HG02981 (cell line): Measurements from ENCODE around the gene INSIG1.

Experiments
- ATAC-seq: cut with Tn5 transposase; IDR thresholded peaks from one replicate; pipeline ENCODE4 v1.9.1; 2021; ENCODE audit warnings: mild to moderate bottlenecking, moderate library complexity; ENCODE audit not compliant: unreplicated experiment

Gene INSIG1

DNA sequence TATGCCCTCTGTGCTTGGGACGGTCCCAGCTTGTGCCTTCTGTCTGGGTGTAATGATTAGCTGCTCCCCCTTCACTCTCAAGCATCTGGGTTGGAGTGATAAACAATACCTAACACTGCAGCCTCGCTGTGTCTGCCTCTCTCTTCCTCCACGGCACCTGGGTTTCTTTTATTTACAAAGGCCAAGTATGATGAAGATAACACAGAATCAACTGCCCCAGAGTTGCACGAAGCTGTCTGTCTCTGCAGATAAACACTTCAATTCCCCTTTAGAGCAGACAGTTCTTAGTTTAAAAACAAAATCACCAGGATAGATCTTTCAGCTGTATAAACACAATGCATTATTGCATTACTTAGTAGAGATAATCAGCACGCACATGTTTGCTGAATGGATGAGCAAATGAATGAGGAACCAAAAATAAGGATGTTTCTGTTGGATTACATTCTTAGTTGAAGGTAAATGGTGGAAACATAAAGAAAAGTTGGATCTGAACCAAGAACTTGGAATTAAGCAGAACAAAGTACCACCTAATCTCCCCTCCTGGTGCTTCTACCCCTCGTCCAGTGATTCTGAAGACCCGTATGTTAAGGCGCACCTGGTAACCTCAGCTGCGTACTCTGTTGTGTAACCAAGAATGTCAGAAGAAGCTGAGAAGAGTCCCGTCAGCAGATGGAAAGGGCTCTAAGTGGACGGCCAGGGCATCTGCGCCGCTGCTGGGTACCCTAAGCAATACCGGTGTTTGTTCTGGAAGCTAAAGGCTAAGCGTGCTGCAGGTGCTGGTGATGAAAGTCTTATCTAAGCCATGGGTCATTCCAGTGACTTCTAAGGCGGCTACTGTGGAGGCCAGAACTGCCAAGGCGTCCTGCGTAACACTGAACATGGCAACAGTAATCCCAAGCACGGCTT is 26.6 kb downstream of the INSIG1 start:
- ATAC-seq: no peak

DNA sequence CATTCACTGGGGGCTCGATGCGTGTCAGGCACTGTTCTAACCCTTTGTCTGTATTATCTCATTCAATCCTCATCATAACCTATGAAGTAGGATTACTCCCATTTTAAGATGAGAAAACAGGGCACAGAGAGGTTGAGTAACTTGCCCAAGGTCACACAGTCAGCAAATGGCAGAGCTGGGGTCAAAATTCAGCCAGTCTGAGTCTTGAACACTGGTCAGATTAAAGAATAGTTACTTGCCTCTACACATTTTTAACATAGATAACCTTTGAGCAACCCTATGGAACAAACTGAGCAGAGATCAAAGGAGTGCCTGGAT is 27.2 kb downstream of the INSIG1 start:
- ATAC-seq: no peak

DNA sequence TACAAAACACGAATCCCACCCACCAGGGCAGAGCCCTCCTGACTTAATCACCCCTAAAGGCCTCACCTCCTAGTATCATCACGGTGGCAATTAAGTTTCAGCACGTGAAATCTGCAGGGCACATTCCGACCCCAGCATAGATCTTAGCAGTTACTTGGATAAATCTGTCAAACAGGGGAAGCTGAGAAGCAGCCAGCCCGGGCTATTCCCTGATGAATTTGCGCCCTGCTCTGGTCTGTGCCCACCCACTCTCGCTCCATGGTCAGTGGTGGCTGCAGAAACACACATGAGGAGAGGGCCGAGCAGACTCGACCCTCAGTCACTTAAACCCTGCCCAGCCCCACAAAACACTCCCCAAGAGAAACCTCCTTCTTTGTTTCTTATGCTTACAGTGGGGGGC is 28.7 kb downstream of the INSIG1 start:
- no peak for ATAC-seq

DNA sequence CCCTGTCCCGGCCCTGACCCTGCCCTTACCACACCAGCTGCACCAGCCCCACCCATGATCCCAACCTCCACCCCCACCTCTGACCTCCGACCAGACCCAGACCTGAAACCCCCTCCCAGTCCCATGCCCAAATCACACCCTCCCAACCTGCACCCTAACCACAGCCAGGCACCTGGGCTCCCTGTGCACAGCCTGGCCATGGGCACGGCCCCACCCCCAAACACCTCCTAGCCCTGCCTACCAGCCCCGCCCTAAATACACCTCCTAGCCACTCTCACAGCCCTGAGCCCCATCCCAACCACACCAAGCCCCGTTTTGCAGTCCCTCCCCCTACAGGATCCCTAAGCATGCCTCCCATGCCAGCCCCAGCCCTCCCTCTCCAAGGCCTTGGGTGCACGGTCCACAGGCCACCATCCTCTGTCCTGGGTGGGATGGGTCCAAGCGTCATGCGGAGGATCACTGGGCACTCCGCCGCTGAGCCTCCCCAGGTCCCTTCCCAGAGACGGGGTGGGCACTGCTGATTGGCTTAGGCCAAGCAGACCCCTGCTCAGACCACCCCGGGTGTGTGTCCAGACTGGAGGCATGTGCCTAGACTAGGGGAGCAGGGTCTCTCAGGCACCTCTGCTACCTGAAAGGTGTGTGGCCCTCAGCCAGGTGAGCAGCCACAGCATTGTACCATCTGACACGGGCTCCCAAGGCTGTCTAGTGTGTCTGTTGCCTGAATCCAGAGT is 30.1 kb downstream of the INSIG1 start:
- no peak for ATAC-seq

DNA sequence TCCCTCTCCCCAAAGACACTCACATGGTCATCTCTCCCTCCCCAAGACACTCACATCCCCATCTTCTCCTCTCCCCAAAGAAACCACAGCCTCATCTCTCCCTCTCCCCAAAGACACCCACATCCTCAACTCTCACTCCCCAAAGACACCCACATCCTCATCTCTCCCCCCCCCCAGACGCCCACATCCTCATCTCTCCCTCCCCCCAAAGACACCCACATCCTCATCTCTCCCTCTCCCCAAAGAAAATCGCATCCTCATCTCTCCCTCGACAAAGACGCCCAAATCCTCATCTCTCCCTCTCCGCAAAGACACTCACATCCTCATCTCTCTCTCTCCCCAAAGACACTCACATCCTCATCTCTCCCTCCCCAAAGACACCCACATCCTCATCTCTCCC is 31.5 kb downstream of the INSIG1 start:
- no peak for ATAC-seq

DNA sequence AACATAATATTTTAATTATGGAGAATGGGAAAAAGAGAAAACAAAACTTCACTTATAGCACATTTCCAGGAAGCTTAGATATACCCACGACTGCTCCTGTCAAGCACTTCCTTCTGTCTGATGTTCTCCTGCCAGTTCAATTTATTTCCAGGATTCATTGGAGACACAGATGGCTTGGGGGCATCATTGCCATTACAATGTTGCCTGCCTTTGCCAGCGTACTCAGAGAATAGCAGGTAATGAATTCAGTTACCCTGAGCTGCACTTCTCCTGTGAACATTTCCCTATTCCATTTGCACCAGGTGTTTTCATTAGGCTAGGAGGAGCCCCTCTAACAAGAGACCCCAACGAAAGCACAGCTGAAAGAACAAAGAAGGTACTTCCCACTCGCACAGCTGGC is 33.7 kb downstream of the INSIG1 start:
- ATAC-seq: no peak

DNA sequence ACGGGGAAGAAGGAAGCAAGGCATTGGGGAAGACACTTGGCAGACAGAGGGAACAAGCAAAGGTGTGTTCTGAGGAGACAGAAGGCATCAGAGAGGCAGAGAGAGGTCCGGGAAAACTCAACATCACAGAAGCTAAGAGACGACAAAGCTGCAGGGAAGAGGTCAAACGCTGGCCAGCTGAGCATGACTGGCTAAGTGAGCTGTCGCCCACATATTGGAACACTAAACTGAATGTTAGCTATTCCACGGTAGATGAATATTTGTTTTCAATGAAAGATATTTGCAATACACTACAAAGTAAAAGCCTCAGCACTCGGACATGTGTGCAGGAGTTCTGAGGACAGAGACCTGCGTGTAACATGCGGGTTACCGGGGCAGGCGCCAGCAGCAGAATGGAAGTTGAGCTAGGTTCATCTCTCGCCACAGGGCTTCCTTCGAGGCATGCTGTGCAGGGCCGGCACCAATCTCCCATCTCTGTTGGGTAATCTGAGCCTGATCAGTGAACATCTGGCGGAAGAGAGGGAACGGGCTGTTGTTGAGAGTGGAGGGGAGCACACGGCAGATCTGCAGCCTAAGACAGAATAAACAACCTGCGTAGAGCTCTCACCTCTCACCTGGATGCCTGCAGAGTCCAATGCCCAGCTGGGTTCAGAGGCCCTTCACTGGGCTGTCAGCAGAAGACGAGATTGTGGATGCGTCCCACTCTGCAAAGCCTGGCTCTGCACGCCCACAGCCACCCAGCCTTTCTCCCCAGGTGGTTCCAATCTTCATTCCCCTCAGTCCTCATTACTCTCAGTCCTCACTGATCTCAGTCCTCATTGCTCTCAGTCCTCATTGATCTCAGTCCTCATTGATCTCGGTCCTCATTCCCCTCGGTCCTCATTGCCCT is 35.9 kb downstream of the INSIG1 start:
- no peak for ATAC-seq

DNA sequence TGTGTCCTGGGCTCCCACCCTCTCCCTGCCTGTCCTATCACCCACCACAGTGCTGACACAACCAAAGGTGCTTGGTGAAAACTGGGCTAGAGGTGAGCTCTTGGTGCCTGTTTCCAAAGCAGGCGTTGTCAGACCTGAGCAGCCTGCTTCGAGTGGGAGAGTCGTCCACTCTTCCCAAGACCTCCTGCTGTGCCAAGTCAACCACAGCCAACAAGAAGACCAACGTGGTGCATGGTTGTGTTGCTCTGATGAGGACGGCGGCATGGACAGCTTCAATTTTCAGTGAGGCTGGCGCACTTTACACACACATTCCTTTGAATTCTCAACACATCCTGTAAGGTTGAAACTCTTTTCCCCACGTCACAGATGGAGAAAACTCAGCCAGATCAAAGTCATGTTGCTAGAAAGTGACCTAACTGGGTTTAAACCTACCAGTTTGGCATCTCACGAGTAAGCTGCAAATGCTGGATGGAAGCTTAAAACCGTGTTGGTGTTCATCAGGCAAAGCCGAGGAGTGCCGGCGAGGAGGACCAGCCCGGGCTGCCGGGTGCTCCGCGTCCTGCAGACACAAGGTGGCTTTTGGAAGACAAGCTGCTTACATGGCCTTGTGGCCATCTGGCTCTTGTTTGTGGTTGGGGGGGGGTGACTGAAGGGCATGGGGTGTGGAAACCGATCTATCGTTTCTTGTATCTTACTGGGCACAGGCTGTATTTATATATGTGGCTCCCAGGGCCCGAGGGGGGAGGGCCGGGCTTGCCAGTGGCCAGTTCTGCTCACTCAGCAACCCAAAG is 39.3 kb downstream of the INSIG1 start:
- ATAC-seq: no peak

DNA sequence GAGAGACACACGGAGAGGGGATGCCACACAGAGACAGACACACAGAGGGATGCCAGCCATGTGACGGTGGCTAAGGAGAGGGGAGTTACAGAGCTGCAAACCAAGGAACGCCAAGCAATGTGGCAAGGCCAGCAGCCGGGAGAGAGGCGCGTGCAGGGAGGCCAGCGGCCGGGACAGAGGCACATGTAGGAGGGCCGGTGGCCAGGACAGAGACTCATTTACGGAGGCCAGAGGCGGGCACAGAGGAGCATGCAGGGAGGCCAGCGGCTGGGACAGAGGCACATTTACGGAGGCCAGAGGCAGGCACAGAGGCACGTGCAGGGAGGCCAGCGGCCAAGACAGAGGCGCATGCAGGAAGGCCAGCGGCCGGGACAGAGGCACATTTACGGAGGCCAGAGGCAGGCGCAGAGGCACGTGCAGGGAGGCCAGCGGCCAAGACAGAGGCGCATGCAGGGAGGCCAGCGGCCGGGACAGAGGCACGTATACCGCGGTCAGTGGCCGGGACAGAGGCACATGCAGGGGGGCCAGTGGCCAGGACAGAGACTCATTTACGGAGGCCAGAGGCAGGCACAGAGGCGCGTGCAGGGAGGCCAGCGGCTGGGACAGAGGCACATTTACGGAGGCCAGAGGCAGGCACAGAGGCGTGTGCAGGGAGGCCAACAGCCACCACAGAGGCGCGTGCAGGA is 40.4 kb downstream of the INSIG1 start:
- ATAC-seq: no peak

DNA sequence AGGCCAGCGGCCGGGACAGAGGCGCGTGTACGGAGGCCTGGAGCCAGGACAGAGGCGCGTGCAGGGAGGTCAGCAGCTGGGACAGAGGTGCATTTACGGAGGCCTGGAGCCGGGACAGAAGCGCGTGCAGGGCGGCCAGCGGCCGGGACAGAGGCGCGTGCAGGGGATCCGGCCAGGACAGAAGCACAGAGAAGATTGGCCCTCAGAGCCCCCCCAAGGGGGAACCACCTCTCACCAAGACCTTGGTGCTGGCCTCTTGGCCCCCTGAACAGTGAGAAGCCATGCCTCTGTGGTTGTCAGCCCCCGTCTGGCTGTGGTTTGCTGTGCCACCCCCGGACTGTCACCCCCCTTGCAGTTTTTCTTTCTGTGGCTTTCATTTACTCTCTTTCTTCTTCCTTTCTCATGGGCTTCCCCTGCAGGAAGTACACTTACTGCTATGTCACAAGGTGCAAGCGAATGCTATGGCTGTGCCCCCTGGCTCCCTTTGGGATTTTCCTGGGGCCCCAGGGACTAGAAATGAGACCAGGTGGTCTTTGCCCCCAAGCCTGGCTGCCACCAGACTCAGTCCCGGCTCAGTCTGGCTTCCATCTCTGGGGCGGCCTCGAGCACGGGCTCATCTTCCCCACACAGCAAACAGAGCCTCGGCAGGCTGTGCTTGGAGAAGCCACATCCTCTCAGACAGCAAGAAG is 41.1 kb downstream of the INSIG1 start:
- no peak for ATAC-seq

DNA sequence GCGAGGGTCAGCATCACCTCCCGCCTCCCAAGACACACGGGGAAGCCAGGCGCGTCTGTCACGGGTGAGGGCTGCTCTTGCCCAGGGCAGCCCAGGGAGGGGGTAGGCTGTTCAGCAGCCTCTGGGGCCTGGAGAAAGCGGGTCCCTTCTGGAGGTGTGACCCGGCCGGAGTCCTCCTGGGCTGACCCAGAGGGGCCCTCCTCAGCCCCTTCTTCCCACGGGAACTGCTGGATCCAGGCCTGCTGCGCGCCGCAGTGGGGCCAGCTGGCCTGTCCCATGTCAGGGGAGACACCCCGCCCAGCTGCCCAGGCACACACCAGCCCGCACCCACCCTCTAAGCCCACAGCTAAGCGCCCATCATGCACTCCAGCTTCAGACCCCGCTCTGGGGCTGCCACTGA is 41.8 kb downstream of the INSIG1 start:
- no peak for ATAC-seq

DNA sequence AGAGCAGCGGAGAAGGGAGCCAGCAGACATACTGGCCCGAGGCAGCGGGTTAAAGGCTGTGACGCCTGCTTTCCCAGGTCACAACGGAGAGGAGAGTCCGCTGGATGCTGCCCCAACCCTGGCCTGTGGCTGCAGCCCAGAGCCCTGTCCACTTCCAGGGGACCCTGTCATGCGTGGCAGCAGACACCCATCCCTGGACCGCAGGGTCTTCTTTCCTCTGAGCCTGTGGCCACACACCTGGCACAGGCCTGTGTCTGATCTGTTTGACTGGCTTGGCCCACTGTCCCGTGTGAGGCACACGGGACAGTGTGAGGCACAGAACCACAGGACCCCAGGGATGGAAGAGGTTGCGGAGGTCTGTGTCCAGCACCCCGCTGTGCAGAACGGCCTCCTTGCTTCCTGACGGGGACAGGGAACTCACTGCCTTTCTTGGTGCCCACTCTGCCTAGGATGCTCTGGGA is 42.4 kb downstream of the INSIG1 start:
- no peak for ATAC-seq

DNA sequence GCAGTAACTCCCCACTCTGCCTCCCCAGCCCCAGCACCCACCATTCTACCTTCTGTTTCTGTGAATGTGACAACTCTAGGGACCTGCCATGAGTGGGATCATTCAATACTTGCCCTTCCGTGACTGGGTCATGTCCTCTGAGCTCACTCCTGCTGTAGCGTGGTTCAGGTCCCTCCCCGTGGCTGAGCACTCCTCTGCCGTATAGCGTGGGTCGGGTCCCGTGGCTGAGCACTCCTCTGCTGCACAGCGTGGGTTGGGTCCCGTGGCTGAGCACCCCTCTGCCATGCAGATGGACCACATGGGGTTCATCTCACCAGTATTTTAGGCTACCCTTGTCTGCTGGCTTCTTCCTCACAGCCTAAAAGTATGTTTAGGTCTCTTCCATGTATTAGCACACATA is 43.0 kb downstream of the INSIG1 start:
- no peak for ATAC-seq

DNA sequence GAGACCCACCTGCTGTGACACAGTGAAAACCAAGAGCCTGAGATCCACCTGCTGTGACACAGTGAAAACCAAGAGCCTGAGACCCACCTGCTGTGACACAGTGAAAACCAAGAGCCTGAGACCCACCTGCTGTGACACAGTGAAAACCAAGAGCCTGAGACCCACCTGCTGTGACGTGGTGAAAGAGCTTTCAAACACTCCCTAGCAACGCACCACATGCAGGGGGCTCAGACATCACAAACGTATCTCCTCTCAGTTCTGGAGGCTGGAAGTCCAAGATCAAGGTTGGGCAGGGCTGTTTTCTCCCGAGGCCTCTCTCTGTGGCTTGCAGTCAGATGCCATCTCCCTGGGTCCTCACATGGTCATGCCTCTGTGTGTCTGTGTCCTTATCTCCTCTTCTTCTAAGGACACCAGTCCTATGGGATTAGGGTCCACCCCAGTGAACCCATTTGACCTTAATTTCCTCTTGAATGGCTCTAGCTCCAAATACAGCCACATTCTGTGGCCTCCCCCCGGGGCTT is 43.8 kb downstream of the INSIG1 start:
- ATAC-seq: no peak

DNA sequence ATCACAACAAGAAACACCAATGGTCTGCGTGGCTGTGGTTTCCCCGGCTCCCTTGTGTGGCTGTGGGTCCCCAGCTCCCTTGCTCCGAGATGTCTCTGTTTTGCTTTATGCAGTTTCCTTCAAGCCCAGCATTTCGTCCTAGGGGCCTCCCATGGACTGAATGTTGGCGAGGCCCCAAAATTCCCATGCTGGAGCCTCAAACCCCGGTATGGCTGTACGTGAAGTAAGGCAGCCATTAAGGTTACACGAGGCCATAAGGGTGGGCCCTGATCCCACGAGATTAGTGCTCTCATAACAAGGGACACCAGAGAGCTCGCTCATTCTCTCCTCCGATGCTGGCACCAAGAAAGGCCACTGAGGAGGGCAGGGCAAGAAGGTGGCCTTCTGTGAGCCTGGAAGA is 44.6 kb downstream of the INSIG1 start:
- ATAC-seq: no peak

DNA sequence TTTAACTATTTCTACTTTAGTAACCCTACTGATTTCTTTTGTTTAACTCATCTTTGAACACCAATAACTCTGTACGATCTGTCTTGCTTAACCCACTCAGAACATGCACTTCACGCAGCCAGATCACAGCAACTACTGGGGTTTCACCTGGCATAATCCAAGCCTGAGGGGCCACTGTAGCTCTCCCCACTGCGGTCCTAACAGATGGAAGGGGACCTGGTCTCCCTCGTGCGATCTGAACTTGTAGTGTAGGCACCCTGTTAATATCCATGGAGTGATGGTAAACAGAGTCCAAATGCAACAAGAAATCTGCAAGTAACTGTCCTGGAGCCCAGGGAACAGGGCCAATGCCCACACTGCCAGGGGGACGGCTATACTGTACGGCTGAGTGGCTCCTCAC is 45.5 kb downstream of the INSIG1 start:
- no peak for ATAC-seq

DNA sequence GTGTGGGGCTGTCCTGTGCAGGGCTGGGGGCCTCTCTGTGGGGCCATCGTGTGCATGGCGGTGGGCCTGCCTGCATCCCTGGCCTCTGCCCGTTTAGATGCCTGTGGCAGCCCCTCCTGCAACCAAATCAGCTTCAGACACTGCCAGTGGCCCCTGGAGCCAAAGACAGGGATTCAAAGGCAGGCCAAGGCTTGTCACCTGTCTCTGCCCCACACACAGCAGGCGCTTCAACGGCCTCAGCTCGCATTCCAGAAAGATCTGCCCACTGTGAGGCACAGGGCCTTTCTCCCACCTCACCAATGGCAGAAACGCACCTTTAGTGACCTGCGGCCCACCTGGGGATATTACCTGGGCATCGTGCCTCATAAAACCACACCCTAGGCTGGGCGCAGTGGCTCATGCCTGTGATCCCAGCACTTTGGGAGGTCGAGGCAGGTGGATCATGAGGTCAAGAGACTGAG is 46.0 kb downstream of the INSIG1 start:
- no peak for ATAC-seq

DNA sequence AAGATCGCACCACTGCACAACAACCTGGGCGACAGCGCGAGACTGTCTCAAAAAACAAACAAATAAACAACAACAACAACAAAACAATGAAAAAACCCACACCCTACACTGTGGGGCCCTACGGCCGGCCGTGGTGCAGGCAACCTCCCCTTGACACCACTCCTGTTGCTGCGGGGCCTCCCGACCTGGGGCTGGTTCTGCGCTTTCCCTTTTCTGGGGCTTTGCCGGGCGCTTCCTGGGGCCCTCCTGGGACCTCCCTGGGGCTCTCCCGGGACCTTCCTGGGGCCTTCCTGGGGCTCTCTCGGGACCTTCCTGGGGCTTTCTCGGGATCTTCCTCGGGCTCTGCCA is 46.6 kb downstream of the INSIG1 start:
- peak; percentile 32 for ATAC-seq
